G401 (cell line): Measurements from ENCODE around the gene CEACAM5. TPM values are rescaled to one million over a fixed set of nuclear protein-coding genes. Genes with fewer than 3 reads are reported as not detected.
"Not testable (repeated sequence)": the region's sequence is repeated elsewhere in the genome, so short reads cannot be mapped to it uniquely, and the experiment has no call there.

Experiments
- DNase-seq: peaks from one replicate; pipeline ENCODE4 v3.0.0-alpha.2; 2015; ENCODE audit warnings: low spot score
- in situ Hi-C: cut with HindIII; loops from 2 replicates; pipeline ENCODE4 v1.10.0; 2016; ENCODE audit warnings: low sequenced_read_pairs, mixed read lengths
- total RNA-seq: library from RNA; depleted of rRNA; stranded (reverse); fragments of >200 nt; shearing (Covaris generic); gene quantifications from 2 replicates; pipeline ENCODE4 v1.2.3, GENCODE V29; 2014

Gene CEACAM5
- total RNA-seq, 1 experiment from 2014 or later, result not detected

GRCh38 chr19:41699231-41699967 is 9.0 kb upstream of the CEACAM5 start:
- DNase-seq, result no peak

GRCh38 chr19:41699968-41700323 is 8.5 kb upstream of the CEACAM5 start:
- in situ Hi-C loops, result no loop called here
- no peak for DNase-seq

More at GRCh38 chr19:41699231-41699967, 9.0 kb upstream of the CEACAM5 start:
- in situ Hi-C loops, result no loop called here

GRCh38 chr19:41700381-41701195 is 7.8 kb upstream of the CEACAM5 start:
- no peak for DNase-seq

GRCh38 chr19:41701401-41702075 is 6.9 kb upstream of the CEACAM5 start:
- in situ Hi-C loops, result no loop called here
- DNase-seq, result no peak

More at GRCh38 chr19:41700381-41701195, 7.8 kb upstream of the CEACAM5 start:
- in situ Hi-C loops, result no loop called here

- DNase-seq, result no peak
- in situ Hi-C loops, result no loop called here
These were observed 6.2 kb upstream of the CEACAM5 start for GRCh38 chr19:41702171-41702651.

GRCh38 chr19:41703602-41704293 is 4.7 kb upstream of the CEACAM5 start:
- DNase-seq, result no peak
- in situ Hi-C loops, result no loop called here

GRCh38 chr19:41705393-41706174 is 2.8 kb upstream of the CEACAM5 start:
- in situ Hi-C loops, result no loop called here
- DNase-seq, result no peak

GRCh38 chr19:41706741-41707501 is 1.5 kb upstream of the CEACAM5 start:
- DNase-seq, result peak; percentile 29

GRCh38 chr19:41707502-41707812 is 969 bp upstream of the CEACAM5 start:
- in situ Hi-C loops, result no loop called here
- DNase-seq, result no peak

More at GRCh38 chr19:41706741-41707501, 1.5 kb upstream of the CEACAM5 start:
- in situ Hi-C loops, result no loop called here

GRCh38 chr19:41707871-41708371 is 505 bp upstream of the CEACAM5 start:
- DNase-seq, result no peak
- in situ Hi-C loops, result no loop called here

GRCh38 chr19:41709516-41709915 is 1.1 kb downstream of the CEACAM5 start:
- not testable (repeated sequence) for DNase-seq

GRCh38 chr19:41709951-41710645 is 1.7 kb downstream of the CEACAM5 start:
- in situ Hi-C loops, result no loop called here
- DNase-seq, result no peak

More at GRCh38 chr19:41709516-41709915, 1.1 kb downstream of the CEACAM5 start:
- in situ Hi-C loops, result not testable (repeated sequence)

- DNase-seq, result peak; percentile 89
- in situ Hi-C loops, result no loop called here
These were observed 3.2 kb downstream of the CEACAM5 start for GRCh38 chr19:41711376-41712261.

GRCh38 chr19:41714598-41714997 is 6.2 kb downstream of the CEACAM5 start:
- in situ Hi-C loops, result no loop called here
- DNase-seq, result no peak

- DNase-seq, result no peak
- in situ Hi-C loops, result no loop called here
These were observed 10.3 kb downstream of the CEACAM5 start for GRCh38 chr19:41718761-41719160.

GRCh38 chr19:41720103-41720502 is 11.7 kb downstream of the CEACAM5 start:
- in situ Hi-C loops, result no loop called here
- no peak for DNase-seq
